K562 (cell line): ENCODE measurements around the gene RPTOR.

Experiments used
- CTCF ChIP-seq, 3 experiments: IDR thresholded peaks in 2 of 3; conservative IDR thresholded peaks in 1 of 3; 2 replicates each; pipeline ENCODE4 v1.5.1; 2011 to 2012; ENCODE audit warnings: low read length in 3 of 3, mild to moderate bottlenecking in 3 of 3, control low read depth in 2 of 3, improper control_type of control experiment in 1 of 3, inconsistent platforms in 1 of 3, low read depth in 1 of 3, mixed read lengths in 1 of 3, moderate library complexity in 1 of 3; ENCODE audit not compliant: insufficient read depth in 2 of 3
- EP300 ChIP-seq: IDR thresholded peaks from 2 replicates; pipeline ENCODE4 v1.6.1; 2012; ENCODE audit warnings: low read length, improper control_type of control experiment
- ERF ChIP-seq: fragments of 450-650 bp; formaldehyde crosslinking; IDR thresholded peaks from 2 replicates; pipeline ENCODE4 v1.4.0; 2020; ENCODE audit warnings: mild to moderate bottlenecking, mixed read lengths
- FOS ChIP-seq: IDR thresholded peaks from 3 replicates; pipeline ENCODE4 v1.6.1; 2011; ENCODE audit not compliant: insufficient read length; ENCODE audit errors: extremely low read depth
- JUNB ChIP-seq: fragments of 450-650 bp; formaldehyde crosslinking; conservative IDR thresholded peaks from 2 replicates; pipeline ENCODE4 v1.4.0; 2020; ENCODE audit warnings: mild to moderate bottlenecking
- SETDB1 ChIP-seq: IDR thresholded peaks from one replicate; pipeline ENCODE4 v1.6.1; 2012; ENCODE audit warnings: low read length, control low read depth, inconsistent platforms
- TCF7 ChIP-seq: sonication (generic); IDR thresholded peaks from 2 replicates; pipeline ENCODE4 v1.6.1; 2016; ENCODE audit warnings: antibody characterized with exemption, borderline replicate concordance
- TRIM25 ChIP-seq: fragments of 450-650 bp; IDR thresholded peaks from 2 replicates; pipeline ENCODE4 v1.7.0; 2016; ENCODE audit warnings: borderline replicate concordance
- USF2 ChIP-seq: sonication (generic); formaldehyde crosslinking; IDR thresholded peaks from 2 replicates; pipeline ENCODE4 v1.5.0; 2020; ENCODE audit warnings: missing genetic modification reagents
- YY1 ChIP-seq, 3 experiments: IDR thresholded peaks; 2 replicates each; pipeline ENCODE4 v1.6.1; 2011; ENCODE audit warnings: low read length in 2 of 3, mild to moderate bottlenecking in 2 of 3, moderate library complexity in 2 of 3, borderline replicate concordance in 1 of 3, control low read depth in 1 of 3, low read depth in 1 of 3; ENCODE audit not compliant: insufficient read depth in 3 of 3, insufficient replicate concordance in 2 of 3, control insufficient read depth in 1 of 3, insufficient read length in 1 of 3; ENCODE audit errors: extremely low read depth in 1 of 3
- ZNF280B ChIP-seq: fragments of 250-450 bp; sonication (Bioruptor Pico); IDR thresholded peaks from 2 replicates; pipeline ENCODE4 v1.5.1; 2021; ENCODE audit warnings: mild to moderate bottlenecking
- TF ChIP-seq, protein P1 (sequence below): sonication (generic); formaldehyde crosslinking; IDR thresholded peaks from 2 replicates; pipeline ENCODE4 v1.8.0; 2023; ENCODE audit warnings: mild to moderate bottlenecking, missing genetic modification reagents

GRCh38 chr17:80761110-80761871, 216.7 kb downstream of the RPTOR start:
- no peak for TF ChIP-seq EP300
- TF ChIP-seq ZNF280B (CRISPR knock-in tag) = no peak
- TF ChIP-seq USF2 (CRISPR knock-in tag) = no peak
- no peak for TF ChIP-seq SETDB1
- TF ChIP-seq CTCF (IDR thresholded peaks at IDR 0.05 in 2 of 3, conservative IDR thresholded peaks at IDR 0.05 in 1 of 3; ENCODE audit: insufficient read depth in 2 of 3, low read depth in 1 of 3, low read length in 3 of 3) = no peak
- no peak for TF ChIP-seq TCF7
- TF ChIP-seq JUNB = no peak
- no peak for TF ChIP-seq YY1 (IDR thresholded peaks at IDR 0.05; ENCODE audit: borderline replicate concordance in 1 of 3, control insufficient read depth in 1 of 3, extremely low read depth in 1 of 3, insufficient read depth in 3 of 3, insufficient read length in 1 of 3, insufficient replicate concordance in 2 of 3, low read depth in 1 of 3, low read length in 2 of 3)
- TF ChIP-seq ERF = no peak
- TF ChIP-seq, protein P1, sequence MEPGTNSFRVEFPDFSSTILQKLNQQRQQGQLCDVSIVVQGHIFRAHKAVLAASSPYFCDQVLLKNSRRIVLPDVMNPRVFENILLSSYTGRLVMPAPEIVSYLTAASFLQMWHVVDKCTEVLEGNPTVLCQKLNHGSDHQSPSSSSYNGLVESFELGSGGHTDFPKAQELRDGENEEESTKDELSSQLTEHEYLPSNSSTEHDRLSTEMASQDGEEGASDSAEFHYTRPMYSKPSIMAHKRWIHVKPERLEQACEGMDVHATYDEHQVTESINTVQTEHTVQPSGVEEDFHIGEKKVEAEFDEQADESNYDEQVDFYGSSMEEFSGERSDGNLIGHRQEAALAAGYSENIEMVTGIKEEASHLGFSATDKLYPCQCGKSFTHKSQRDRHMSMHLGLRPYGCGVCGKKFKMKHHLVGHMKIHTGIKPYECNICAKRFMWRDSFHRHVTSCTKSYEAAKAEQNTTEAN (CRISPR knock-in tag) = no peak
- no peak for TF ChIP-seq FOS
- TF ChIP-seq TRIM25 = no peak
